ENCODE data around the gene PNMA8A. TPM values are rescaled to one million over a fixed set of nuclear protein-coding genes. Genes with fewer than 3 reads are reported as not detected.

Gene PNMA8A, protein sequence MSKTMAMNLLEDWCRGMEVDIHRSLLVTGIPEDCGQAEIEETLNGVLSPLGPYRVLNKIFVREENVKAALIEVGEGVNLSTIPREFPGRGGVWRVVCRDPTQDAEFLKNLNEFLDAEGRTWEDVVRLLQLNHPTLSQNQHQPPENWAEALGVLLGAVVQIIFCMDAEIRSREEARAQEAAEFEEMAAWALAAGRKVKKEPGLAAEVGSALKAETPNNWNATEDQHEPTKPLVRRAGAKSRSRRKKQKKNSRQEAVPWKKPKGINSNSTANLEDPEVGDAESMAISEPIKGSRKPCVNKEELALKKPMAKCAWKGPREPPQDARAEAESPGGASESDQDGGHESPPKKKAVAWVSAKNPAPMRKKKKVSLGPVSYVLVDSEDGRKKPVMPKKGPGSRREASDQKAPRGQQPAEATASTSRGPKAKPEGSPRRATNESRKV
- total RNA-seq: 5.1 and 8.1 TPM in 2 replicates

DNA sequence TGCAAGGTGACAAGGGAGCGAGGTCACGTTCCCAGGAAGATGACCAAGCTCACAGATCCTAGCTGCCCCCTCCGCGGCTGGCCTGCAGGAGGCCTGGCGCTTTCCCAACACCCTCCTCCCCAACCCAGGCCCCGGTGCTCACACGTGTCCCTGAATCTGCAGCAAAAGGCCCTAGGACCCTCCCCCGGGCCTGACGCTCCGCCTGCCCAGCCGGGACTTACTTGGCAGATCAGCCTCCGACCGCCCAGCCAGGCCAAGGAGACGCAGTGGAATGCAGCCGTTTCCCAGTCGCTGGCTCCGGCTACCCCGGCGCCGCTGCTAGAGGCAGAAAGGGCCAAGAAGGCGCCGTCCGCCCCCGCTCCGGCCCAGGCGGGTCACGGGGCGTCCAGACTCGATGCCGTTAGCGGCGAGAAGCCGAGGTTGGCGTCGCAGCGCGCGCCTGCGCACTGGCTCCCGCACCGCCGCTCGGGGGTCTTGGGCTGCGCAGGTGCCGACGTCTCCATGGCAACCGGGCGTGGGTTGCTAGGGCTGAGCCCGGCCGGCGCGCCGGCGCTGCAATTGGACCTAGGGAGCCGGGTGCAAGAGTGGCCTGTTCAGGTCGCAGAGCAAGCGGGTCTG lies at the start of gene PNMA8A:
TSS of gene PNMA8A (minus strand) at position 448 of the 618 bp plus-strand sequence. CDS start 528 bp downstream, outside the sequence.

DNA sequence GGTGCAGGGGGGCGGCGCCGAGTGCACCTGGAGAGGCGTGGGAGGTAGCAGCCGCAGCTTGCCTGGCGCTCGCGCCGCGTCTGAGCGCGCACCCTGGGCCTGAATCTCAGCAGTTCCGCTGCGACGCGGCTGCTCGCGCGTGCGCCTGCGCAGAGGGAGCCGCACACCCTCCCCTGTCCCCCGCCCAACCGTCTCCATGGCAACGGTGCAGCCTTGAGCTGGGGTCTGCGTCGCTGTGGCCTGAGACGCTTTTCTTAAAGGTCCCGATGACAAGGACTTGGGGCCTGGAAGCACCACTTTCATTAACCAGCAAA lies 24.4 kb upstream of the PNMA8A start, which contains the start of gene PNMA8B:
TSS of gene PNMA8B (minus strand) at position 82 of the 314 bp plus-strand sequence. CDS start 402 bp downstream, outside the sequence.

DNA sequence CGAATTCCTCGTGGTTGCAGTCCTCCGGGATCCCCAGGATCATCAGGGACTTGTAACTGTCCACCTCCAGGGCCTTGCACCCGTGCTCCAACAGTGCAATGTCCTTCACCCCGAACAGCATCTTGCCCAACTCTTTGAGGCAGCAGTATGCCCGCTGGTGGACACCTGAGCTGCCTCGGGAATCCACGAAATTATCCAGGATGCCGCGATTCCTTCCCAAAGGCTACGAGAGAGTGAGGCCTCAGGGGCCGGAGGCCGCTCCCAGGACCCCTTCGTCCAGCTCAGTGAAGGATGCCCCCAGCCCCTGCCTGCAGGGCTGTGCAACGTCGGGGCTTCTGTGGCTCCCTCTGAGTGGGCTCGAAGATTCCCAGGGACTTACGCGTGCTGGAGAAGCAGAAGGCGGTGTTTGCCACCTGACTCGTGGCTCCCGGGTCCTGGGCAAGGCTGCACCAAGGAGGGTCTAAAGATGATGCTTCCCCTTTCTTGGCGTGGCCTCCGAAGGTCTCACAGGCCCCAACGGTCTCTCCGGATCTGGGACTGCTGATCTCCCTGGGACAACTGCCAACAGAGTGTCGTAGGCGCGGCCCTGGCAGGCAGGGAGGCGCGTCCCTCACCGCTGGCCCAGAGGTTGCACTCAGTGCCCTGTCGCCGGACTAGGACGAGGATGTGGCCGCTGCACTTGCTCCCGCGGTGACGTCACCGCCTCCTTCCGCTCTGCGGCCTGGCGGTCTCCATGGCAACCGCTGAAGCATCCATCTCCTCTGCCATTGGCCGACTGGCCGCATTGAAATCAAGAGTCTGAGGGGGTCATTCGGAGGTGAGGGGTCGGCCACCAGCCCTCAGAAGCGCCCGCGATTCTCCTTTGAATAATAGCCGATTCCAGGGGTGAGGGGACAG lies 42.9 kb downstream of the PNMA8A start, which contains the start of gene PNMA8C:
TSS of gene PNMA8C (minus strand) at position 698 of the 897 bp plus-strand sequence. CDS start at position 121, 577 bp downstream.

Other genes starting within 250 kb of the PNMA8A start
- not detected in 2 replicates for gene IGFL1, start 241.8 kb downstream of the PNMA8A start, total RNA-seq
- gene HIF3A, start 174.5 kb downstream of the PNMA8A start, total RNA-seq: 10.8 and 22.0 TPM in 2 replicates
- gene PPP5C, start 124.5 kb downstream of the PNMA8A start, total RNA-seq: 61.0 and 72.3 TPM in 2 replicates
- 15.4 and 20.9 TPM in 2 replicates for gene CCDC8, start 58.0 kb downstream of the PNMA8A start, total RNA-seq
- gene PNMA8C, start 42.6 kb downstream of the PNMA8A start, total RNA-seq: not detected in 2 replicates
- gene PNMA8B, start 24.3 kb upstream of the PNMA8A start, total RNA-seq: 0.78 and 1.1 TPM in 2 replicates
- gene CALM3, start 129.8 kb upstream of the PNMA8A start, total RNA-seq: 201 and 214 TPM in 2 replicates
- 7.0 and 9.6 TPM in 2 replicates for gene PTGIR, start 153.5 kb upstream of the PNMA8A start, total RNA-seq
- gene GNG8, start 164.6 kb upstream of the PNMA8A start, total RNA-seq: not detected in 2 replicates
- 1.1 and 2.2 TPM in 2 replicates for gene DACT3, start 189.6 kb upstream of the PNMA8A start, total RNA-seq
- 5.1 and 7.2 TPM in 2 replicates for gene PRKD2, start 245.6 kb upstream of the PNMA8A start, total RNA-seq